ENCODE results near the gene PDK2. TPM values are rescaled to one million over a fixed set of nuclear protein-coding genes. Genes with fewer than 3 reads are reported as not detected.

PDK2 gene
- total and polyA plus RNA-seq, 12 donors = 88.1 to 337 (median 225) TPM

- ATAC-seq (peak; percentile 82 to 94 (median 89)), DNase-seq (peak; percentile 81)
- WGBS, 2 donors = 54 to 61% methylated on average over 15 of the region's 15 CpGs
- H3K27me3 ChIP-seq = no peaks in the 10 kb centered on the region
- H3K4me3 ChIP-seq = peak overlapping the region in 3 of 10 donors; percentile 14 to 29 (median 24)
- H3K4me1 ChIP-seq = peaks cover 14 to 66% (median 43%) of the 10 kb centered on the region in 9 donors
- H3K9me3 ChIP-seq = no peaks in the 10 kb centered on the region
- H3K36me3 ChIP-seq = peaks cover 0 to 92% (median 50%) of the 10 kb centered on the region in 9 donors
- peak overlapping the region; percentile 74 to 97 (median 90) for H3K27ac ChIP-seq
- TF ChIP-seq CTCF (IDR thresholded peaks at IDR 0.05) = no peak
- intact Hi-C loops (cut with DNase I) = loop anchor here in 1 of 10 donors (5.0 kb wide), 1 partner anchor 75 kb away; no protein-coding TSS in a partner anchor
Observed at GRCh38 chr17:50102164-50102991, 7.2 kb downstream of the PDK2 start.

GRCh38 chr17:50103252-50103651 is 8.1 kb downstream of the PDK2 start:
- no peak overlapping the region for H3K4me3 ChIP-seq
- intact Hi-C loops (cut with DNase I) = loop anchor here in 1 of 10 donors (5.0 kb wide), 1 partner anchor 74 kb away; no protein-coding TSS in a partner anchor
- no peaks in the 10 kb centered on the region for H3K9me3 ChIP-seq
- DNase-seq = no peak
- H3K27me3 ChIP-seq = no peaks in the 10 kb centered on the region
- peak overlapping the region in 7 of 10 donors; percentile 80 to 97 (median 92) for H3K27ac ChIP-seq
- WGBS, 2 donors = 53 to 82% methylated on average over 2 of the region's 2 CpGs
- TF ChIP-seq CTCF (IDR thresholded peaks at IDR 0.05) = no peak
- ATAC-seq = no peak
- H3K4me1 ChIP-seq = peaks cover 14 to 63% (median 37%) of the 10 kb centered on the region in 9 donors
- peaks cover 0 to 92% (median 44%) of the 10 kb centered on the region in 9 donors for H3K36me3 ChIP-seq

GRCh38 chr17:50103941-50104340 is 8.8 kb downstream of the PDK2 start:
- 81 to 87% methylated on average over 5 of the region's 5 CpGs for WGBS, 2 donors
- TF ChIP-seq CTCF (IDR thresholded peaks at IDR 0.05) = no peak

DNA sequence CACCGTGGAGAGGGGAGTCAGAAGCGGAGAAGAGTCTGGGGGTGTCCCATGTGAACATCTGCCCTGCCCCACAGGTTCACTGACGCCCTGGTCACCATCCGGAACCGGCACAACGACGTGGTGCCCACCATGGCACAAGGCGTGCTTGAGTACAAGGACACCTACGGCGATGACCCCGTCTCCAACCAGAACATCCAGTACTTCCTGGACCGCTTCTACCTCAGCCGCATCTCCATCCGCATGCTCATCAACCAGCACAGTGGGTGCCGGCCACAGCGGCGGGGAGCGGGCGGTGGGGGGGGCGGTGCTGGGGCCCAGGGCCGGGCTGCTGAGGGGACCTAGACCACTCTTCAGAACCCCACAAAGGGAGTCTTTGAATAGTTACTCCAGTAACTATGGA is 10.7 kb downstream of the PDK2 start:
- DNase-seq = no peak
- Histone ChIP-seq H3K36me3 (peaks cover 0 to 90% (median 33%) of the 10 kb centered on the region in 9 donors), H3K27ac (peak overlapping the region in 1 of 10 donors; percentile 16), H3K4me1 (peaks cover 8 to 47% (median 22%) of the 10 kb centered on the region in 9 donors), H3K27me3 (no peaks in the 10 kb centered on the region), H3K4me3 (no peak overlapping the region), H3K9me3 (no peaks in the 10 kb centered on the region)
- intact Hi-C loops (cut with DNase I) = no loop called here
- no peak for TF ChIP-seq CTCF (IDR thresholded peaks at IDR 0.05)
- no peak for ATAC-seq
- 93 to 94% methylated on average over 21 of the region's 21 CpGs for WGBS, 2 donors

More at GRCh38 chr17:50103941-50104340, 8.8 kb downstream of the PDK2 start:
- H3K36me3 ChIP-seq = peaks cover 0 to 92% (median 37%) of the 10 kb centered on the region in 9 donors
- peak overlapping the region in 4 of 10 donors; percentile 81 to 97 (median 93) for H3K27ac ChIP-seq
- no peaks in the 10 kb centered on the region for H3K9me3 ChIP-seq
- no peak for DNase-seq
- intact Hi-C loops (cut with DNase I) = loop anchor here in 1 of 10 donors (5.0 kb wide), 1 partner anchor 73 kb away; no protein-coding TSS in a partner anchor
- H3K4me3 ChIP-seq = no peak overlapping the region
- no peaks in the 10 kb centered on the region for H3K27me3 ChIP-seq
- ATAC-seq = no peak
- H3K4me1 ChIP-seq = peaks cover 14 to 57% (median 31%) of the 10 kb centered on the region in 9 donors

Data from heart right ventricle (tissue), 16 donors.